CMK (cell line): ENCODE data around the gene SLC7A8.

Source experiments
- DNase-seq: peaks from one replicate; pipeline ENCODE4 v3.0.0-alpha.2; 2010; ENCODE audit warnings: low read depth

SLC7A8 gene

DNA sequence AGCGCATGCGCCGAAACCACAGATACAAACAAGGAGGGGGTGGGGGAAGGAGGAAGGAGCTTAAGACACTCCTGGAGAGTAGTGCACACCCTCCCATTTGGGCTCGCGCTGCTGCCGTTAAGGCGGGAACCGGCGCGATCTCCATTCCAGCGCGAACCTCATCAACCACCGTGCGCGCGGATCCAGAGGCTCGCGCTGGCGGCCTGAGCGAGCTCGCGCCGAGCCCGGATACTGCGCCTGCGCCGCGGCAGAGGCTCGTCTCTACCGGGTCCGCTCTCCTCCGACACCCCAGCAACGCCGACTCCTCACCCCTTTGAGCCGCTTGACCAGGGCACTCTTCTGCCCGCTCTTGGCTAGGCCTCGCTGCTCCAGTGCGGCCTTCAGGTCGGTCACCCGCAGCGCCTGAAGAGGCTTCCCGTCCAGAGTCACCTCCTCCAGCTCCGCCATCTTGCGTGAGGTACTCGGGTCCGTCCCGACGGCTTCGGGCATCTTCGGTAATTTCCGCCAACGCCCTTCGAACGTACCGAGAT is 88.7 kb downstream of the SLC7A8 start, which contains the start of gene ACIN1:
TSS of gene ACIN1 (minus strand) at position 471 of the 530 bp plus-strand sequence. CDS start at position 447, 24 bp downstream.
- DNase-seq: peak; percentile 79

DNA sequence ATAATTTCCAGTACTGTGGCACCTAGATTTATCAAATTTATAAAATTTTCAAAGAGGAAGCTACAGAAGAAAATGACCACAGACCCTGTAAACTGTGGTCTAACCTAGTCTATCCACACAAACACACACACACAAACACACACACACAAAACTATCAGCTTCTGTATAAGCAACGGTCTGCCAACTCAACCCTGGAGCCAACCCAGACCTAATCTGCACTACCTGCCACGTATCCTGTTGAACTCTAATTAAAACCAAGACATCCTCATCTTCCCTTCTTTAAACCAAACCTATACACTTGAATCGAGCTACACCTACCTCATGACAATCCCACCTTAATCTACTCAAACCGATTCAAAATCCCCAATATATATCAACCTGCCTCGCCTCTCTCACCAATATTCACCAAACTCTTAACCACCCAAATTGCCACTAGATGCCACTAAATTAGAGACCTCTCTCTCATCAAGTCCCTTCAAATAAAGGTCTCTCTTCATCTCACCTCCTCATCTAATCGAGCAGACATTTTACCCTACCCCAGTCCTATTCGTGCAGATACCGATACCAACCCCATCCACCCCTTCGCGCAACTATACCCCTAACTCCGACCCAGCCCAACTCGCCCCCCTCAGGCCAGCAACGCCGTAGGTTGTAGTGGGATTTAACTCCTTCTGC is 89.3 kb downstream of the SLC7A8 start:
- no peak for DNase-seq

GRCh38 chr14:23093526-23093925 is 89.9 kb downstream of the SLC7A8 start:
- DNase-seq: no peak

- DNase-seq: no peak
These were observed 90.4 kb downstream of the SLC7A8 start for GRCh38 chr14:23093104-23093503.

GRCh38 chr14:23091294-23092225 is 91.9 kb downstream of the SLC7A8 start:
- no peak for DNase-seq

DNA sequence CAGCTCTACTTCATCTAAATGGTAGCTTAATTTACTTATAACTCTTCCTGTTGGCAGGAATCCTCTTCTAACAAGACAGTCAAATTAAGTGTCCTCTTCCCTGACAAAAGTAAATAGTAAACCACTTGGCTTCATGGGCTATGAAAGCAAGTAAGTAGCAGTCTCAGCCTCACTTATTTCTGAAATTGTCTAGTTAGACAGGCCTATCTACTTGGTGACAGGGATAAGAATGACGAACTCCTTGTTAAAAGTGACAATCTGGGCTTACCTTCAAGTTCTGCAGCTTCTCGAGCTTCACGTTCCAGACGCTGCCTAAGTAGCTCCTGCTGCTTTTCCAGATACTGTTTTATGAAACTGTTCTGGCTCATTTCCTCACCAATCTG is 93.2 kb downstream of the SLC7A8 start:
- DNase-seq: no peak

DNA sequence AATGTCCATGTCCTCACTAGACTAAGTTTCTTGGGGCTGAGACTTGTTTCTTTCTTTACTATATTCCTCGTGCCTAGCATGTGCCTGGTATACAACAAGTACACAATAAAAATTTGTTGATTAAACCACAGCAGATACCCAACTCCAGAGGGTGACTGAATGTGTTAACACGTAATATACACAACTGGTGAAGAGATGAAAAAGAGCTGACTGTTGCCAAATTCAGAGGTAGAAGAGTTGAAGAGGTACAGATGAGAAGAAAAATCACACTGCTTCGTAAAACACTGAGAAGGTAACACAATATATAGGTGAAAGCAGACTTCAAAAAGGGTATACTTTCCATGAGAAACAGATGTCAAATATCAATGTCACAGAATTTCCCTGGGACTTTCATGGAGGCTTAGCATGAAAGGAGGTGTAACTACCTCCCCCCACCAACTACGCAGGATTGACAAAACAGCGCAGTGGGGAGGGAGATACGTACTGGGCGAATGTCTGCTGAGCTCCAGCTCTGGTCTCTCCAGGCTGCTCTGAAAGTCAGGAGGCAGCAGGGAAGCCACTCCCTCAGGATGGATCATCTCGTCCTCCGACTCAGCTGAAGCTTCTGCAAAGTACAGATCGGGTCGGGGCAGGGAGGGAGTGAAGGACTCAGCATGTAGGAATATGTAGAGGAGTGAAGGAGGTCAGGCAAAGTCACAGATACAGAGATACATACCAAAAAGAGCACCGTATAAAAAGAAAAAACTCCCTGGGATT is 93.8 kb downstream of the SLC7A8 start:
- DNase-seq: no peak

GRCh38 chr14:23086565-23086964 is 96.9 kb downstream of the SLC7A8 start:
- no peak for DNase-seq

DNA sequence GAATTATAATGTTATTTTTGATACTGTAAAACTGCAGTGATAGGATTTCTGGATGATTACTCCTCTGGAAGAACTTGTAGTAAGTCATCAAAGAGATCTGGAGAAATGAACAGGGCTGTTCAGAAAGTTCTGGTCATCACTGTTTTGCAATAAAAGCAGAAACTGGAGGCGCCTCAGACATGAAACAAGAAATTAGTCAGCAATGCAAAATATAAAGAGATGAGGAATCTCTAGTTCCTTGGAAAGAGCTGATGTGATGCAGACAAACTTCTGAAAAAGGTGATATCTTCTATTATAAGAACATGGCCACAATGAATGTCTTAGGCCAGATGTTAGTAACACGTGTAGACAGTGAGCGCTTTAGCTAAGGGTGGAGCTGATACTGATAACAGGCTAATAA is 98.0 kb downstream of the SLC7A8 start:
- DNase-seq: no peak

DNA sequence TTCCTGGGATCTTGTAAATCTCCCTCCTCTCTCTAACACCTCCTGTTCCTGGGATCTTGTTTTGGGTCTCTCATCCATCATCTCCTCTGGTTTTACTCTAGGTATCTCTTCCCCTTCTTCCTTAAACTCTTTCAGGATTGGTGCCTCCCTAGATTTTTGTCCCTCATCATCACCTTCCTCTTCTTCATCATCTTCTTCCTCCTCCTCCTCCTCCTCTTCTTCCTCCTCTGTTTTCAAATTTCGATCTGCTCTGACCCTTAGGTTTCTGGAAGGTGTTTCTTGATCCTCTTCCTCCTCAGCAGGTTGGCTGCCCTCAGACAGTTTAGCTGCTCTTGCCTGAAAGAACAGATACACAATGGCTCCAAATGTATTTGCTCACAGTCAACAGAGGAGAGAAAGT is 103.0 kb downstream of the SLC7A8 start:
- no peak for DNase-seq

DNA sequence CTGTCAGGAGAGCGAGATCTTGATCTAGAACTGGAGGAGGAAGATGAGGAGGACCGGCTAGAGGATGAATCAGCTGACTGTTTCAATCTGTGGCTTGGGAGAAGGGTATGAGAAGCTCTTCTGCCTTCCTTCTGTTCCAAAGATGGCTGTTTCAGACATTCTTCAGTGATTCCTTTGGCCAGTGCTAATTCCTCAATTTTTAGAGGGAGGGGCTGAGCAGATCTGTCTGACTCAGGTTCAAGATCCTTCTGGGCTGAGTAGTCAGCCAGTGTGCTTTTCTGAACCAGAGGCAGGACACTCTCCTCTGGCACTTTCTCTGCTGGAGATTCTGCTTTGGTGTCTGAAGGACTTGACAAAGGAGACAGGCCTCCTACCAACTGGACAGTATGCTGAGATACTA is 103.7 kb downstream of the SLC7A8 start:
- DNase-seq: no peak

- no peak for DNase-seq
These were observed 104.8 kb downstream of the SLC7A8 start for GRCh38 chr14:23078692-23079116.

DNA sequence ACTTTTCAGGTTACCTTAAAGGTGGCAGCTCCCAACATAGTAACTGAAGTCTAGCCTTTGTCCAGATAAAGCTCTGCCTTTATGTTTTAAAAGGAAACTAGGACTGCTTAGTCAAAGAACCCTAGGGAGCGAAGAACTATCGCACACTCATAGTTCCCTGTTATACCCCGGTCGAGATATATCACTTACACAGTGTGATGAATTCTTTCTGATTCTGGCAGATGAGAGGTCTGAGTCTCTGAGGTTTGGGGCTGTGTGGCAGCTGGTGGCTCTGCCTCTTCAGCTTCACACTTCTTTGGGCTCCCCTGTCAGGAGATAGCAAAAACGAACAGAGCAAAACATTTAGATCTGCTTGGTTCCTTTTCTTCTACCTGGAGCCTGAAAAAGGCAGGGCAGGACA is 105.5 kb downstream of the SLC7A8 start:
- DNase-seq: no peak

GRCh38 chr14:23076785-23077408 is 106.6 kb downstream of the SLC7A8 start:
- DNase-seq: no peak
